Ramos (cell line): ENCODE measurements around the gene PALM.

Experiments
- in situ Hi-C: fragments of 300-500 bp; cut with MboI; formaldehyde crosslinking; loops from one replicate; pipeline ENCODE4 v1.14.3; 2022; ENCODE audit warnings: low sequenced_read_pairs; ENCODE audit not compliant: unreplicated experiment

The PALM gene

GRCh38 chr19:771332-771785 lies 62.6 kb downstream of the PALM start:
- in situ Hi-C loops, result loop anchor here (5.0 kb wide), 1 partner anchor 211 kb away; the partner anchor contains the start of gene WDR18

GRCh38 chr19:772063-772462 lies 63.3 kb downstream of the PALM start:
- in situ Hi-C loops, result loop anchor here (5.0 kb wide), 1 partner anchor 210 kb away; the partner anchor contains the start of gene WDR18

GRCh38 chr19:772730-773436 lies 64.1 kb downstream of the PALM start:
- in situ Hi-C loops, result loop anchor here (5.0 kb wide), 1 partner anchor 209 kb away; the partner anchor contains the start of gene WDR18

DNA sequence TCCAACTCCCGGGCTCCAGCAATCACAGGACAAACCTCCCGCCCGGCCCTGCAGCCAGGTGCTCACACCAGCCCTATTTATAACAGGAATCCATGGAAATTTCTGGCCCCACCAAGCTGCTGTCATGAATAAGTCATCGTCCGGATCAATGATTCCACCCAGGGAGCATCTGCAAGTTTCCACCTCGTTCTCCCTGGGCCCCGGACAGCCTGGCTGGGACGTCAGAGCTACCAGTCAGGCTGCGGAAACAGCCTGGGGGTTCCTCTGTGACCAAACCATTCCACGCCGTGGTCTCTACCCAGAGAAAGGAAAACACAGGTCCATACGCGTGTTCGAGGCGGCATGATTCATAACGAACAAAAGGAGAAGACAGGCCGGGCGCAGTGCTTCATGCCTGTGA lies 67.8 kb downstream of the PALM start:
- in situ Hi-C loops, result no loop called here

GRCh38 chr19:778910-779653 lies 70.3 kb downstream of the PALM start:
- in situ Hi-C loops, result no loop called here

DNA sequence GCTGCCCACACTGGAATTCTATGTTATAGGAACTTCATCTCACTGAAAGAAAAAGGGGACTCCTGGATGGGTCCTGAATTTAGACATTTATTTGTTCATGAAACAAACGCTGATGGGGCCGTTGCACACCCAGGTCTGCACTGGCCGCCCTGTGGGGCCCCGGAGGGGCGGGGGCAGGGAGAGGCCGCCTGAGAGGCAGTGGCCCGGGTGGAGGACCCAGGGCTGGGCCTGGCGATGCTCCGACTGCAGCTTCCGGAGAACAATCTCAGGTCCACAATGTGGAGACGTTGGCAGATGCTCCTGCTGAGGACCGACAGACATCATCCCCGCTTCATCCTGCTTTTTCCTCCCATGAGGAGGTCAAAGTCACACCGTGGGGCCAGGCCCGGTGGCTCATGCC lies 72.2 kb downstream of the PALM start:
- in situ Hi-C loops, result no loop called here

GRCh38 chr19:781800-782184 lies 73.1 kb downstream of the PALM start:
- in situ Hi-C loops, result no loop called here

GRCh38 chr19:782185-782877 lies 73.6 kb downstream of the PALM start:
- in situ Hi-C loops, result no loop called here

- in situ Hi-C loops, result no loop called here
Observed at GRCh38 chr19:782878-783668, 74.3 kb downstream of the PALM start.

DNA sequence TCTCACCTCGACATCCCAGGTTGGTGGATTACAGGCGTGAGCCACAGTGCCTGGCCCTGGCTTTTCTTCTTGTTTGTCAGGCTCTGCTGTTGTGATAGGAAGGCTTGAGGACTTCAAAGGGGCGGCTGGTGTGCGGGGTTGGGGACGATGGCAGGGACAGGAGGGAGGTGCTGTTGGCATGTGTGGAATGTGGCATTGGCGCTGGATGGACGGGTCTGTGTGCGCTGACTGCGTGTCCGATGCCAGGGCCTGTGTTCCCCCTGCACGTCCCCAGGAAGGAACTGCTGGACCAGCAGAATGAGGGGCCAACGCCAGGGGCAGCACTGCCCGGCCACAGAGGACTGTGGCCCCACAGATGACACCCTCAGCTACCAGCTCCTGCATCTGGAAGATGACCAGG lies 75.8 kb downstream of the PALM start:
- in situ Hi-C loops, result no loop called here

DNA sequence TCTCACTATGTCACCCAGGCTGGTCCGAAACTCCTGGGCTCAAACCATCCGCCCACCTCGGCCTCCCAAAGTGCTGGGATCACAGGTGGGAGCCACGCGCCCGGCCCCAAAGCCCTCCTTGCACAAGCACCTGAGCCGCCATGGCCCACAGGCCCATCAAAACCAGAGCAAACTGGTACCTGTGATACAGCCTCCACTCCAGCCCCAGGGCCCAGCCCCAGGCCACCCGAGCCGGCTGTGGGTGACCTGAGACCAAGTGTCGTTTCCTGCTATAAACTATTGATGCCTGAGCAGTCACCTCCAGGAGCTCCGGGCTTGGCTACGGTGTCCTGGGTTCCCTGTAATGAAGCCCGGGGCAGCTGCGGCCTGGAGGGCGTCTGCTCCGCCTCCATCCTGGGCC lies 78.8 kb downstream of the PALM start:
- in situ Hi-C loops, result no loop called here

DNA sequence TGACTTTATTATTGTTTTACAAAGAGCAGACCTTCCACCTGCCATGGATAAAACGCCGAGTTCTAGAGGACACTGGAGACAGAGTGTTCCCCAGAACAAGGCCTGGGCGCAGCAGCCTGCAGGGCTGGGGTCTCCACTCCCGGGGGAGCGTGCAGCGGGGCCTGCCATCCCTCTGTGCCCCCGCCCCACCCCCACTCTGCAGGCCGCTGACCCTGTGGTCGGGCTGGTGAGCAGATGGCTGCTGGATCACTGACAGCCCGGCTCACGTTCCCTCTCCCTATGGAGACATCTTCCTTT lies 79.9 kb downstream of the PALM start:
- in situ Hi-C loops, result no loop called here

DNA sequence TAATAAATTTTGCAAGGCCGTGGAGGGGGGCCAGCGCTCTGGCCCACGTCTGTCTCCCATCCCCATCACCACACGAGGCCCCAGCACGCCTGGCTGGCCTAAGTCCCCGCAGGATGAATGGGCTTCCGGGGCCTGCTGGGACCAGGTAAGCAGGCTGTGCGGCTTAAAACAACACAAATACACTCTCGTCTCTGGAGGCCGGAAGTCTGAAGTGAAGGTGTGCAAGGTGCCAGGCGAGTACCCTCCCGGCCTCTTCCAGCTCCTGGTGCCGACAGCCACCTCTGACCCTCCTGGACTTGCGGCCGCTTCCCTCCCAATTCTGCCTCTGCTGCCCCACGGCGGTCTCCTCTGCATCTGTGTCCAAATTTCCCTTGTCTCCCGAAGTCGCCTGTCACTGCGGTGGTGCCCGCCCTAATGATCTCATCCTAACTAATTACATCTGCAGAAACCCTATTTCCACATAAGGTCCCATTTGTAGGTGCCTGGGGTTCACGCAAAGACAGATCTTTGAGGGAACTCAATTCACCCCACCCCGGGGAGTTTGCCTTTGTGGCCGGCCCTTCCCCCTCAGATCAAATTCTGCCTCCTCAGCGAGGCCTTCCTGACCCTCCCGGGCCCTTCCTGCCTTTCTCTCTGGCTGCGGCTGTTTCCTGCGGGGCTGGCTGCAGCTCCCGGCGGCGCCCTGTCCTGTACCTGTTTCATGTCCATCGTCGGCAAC lies 80.4 kb downstream of the PALM start:
- in situ Hi-C loops, result no loop called here

GRCh38 chr19:789701-790060 lies 80.9 kb downstream of the PALM start:
- in situ Hi-C loops, result no loop called here

GRCh38 chr19:791007-791566 lies 82.4 kb downstream of the PALM start:
- in situ Hi-C loops, result no loop called here

- in situ Hi-C loops, result no loop called here
Observed at GRCh38 chr19:791567-792305, 83.0 kb downstream of the PALM start.

GRCh38 chr19:792306-792885 lies 83.7 kb downstream of the PALM start:
- in situ Hi-C loops, result no loop called here

DNA sequence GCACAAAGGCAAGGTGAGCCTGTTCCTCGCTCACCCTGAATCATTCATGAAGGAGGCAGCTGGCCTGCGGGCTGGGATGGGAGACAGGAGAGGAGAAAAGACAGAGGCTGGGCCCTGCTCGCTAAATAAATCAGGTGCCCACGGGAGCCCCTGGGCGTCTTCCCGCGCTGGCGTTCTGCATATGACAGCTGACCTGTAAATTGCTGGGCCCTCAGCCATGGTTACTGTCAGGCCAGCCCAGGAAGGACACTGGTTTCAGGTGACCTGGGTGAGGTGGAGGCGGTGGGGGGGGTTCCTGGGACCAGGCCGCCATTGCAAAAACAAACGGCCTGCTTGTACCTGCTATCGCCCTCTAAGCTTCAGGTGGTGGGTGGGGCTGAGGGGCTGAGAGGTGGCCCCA lies 85.1 kb downstream of the PALM start:
- in situ Hi-C loops, result no loop called here
